ENCODE measurements around the gene PRR35. TPM values are rescaled to one million over a fixed set of nuclear protein-coding genes. Genes with fewer than 3 reads are reported as not detected.

The PRR35 gene
- total RNA-seq, 2 donors from 2014 or later, result 0.42 TPM; not detected in 1

DNA sequence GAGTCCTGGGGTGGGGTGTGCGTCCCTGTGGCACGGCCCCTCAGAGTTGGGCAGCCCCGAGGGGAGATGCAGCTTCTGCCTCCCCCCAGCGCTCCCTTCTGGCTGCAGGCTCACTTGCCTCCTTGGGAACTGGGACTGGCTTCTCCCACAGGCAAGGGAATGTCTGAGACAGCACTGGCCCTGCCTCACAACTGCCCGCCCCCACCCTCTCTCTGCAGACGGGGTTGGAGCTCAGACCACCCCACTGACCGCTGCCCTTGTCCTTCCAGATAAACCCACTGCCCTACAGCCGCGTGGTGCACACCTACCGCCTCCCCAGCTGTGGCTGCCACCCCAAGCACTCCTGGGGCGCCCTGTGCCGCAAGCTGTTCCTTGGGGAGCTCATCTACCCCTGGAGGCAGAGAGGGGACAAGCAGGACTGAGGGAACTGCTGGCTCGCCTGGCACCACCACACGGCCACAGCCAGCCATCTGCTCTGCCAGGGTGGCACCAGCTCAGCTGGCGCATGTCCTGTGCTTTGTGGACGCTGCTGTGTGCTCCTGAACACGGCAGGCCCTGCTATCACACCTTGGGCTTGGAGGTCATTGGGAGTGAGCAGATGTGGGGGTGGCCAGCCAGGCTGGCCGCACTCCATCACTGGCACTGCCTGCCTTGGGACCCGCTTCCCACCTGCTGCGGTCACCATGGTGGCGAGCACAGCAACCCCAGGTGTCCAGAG, 22.6 kb downstream of the PRR35 start:
- DNase-seq (ENCODE audit: low spot score), result no peak
- Histone ChIP-seq H3K36me3 (no peaks in the 10 kb centered on the region), H3K4me3 (no peak overlapping the region), H3K27me3 (replicated peaks; ENCODE audit: insufficient read depth) (no peaks in the 10 kb centered on the region), H3K9me3 (no peaks in the 10 kb centered on the region), H3K4me1 (ENCODE audit: control insufficient read depth in 1 of 2, low read depth in 2 of 2) (peaks cover 2 to 16% of the 10 kb centered on the region in 2 donors), H3K27ac (no peak overlapping the region)
- TF ChIP-seq, protein P1, sequence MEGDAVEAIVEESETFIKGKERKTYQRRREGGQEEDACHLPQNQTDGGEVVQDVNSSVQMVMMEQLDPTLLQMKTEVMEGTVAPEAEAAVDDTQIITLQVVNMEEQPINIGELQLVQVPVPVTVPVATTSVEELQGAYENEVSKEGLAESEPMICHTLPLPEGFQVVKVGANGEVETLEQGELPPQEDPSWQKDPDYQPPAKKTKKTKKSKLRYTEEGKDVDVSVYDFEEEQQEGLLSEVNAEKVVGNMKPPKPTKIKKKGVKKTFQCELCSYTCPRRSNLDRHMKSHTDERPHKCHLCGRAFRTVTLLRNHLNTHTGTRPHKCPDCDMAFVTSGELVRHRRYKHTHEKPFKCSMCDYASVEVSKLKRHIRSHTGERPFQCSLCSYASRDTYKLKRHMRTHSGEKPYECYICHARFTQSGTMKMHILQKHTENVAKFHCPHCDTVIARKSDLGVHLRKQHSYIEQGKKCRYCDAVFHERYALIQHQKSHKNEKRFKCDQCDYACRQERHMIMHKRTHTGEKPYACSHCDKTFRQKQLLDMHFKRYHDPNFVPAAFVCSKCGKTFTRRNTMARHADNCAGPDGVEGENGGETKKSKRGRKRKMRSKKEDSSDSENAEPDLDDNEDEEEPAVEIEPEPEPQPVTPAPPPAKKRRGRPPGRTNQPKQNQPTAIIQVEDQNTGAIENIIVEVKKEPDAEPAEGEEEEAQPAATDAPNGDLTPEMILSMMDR (IDR thresholded peaks at IDR 0.05), result no peak
- ATAC-seq (ENCODE audit: insufficient number of reproducible peaks, low FRiP score, low read depth), result no peak

DNA sequence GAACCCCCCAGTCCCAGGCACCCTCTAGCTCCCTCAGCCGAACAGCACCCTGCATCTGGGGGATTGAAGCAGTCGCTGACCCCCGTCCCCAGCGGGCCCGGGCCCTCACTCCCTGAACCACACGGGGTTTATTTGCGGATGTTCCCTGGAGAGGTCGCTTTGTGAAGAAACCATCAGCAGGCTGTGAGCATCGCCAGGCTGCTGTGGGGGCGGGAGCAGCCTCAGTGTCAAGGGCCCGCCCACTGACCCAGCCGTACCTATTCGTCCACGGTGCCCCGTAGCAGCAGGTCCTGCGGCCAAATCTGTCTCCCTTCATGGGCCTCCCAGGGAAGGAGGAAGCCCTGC, 23.2 kb downstream of the PRR35 start:
- Histone ChIP-seq H3K4me1 (ENCODE audit: control insufficient read depth in 1 of 2, low read depth in 2 of 2) (peaks cover 9 to 23% of the 10 kb centered on the region in 2 donors), H3K27me3 (replicated peaks; ENCODE audit: insufficient read depth) (no peaks in the 10 kb centered on the region), H3K36me3 (no peaks in the 10 kb centered on the region), H3K9me3 (no peaks in the 10 kb centered on the region), H3K27ac (no peak overlapping the region), H3K4me3 (no peak overlapping the region)
- ATAC-seq (ENCODE audit: insufficient number of reproducible peaks, low FRiP score, low read depth) (no peak), DNase-seq (ENCODE audit: low spot score) (no peak)
- TF ChIP-seq, protein P1 (IDR thresholded peaks at IDR 0.05), result no peak

DNA sequence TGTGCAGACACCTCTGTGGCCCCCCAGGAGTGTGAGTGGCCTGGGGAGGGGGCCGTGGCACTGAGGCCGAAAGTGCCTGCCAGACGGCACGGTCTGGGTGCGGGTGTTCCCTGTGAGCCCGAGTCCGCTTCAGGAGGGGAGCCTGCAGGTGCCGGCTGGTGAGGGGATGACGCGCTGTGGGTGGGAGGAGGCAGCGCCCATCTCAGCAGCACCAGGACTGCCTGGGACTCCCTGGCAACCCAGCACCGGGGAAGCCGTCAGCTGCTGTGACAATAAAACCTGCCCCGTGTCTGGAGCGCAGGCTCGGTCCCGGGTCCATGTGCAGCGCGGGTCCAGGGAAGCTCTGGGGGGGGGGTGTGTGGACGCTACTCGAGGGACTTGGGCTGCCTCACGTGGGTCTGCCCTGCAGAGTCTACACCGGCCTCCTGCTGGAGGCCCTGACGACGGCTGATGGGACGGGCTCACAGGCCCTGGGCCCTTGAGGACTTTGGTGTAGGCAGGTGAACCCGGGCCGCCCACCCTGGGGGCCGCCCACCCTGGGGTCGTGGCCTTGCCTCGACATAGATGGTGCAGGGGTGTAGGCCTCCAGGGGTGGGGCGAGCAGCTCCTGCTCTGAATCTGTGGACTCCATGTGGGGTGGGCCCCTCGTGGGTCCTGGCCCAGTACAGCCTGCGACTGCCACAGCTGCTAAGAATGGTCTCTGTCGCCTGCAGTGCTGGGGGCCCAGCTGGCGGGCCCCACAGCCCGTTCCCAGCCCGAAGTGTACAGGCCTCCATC, 23.8 kb downstream of the PRR35 start:
- TF ChIP-seq, protein P1 (IDR thresholded peaks at IDR 0.05), result no peak
- ATAC-seq (ENCODE audit: insufficient number of reproducible peaks, low FRiP score, low read depth) (no peak), DNase-seq (ENCODE audit: low spot score) (no peak)
- H3K4me3 ChIP-seq, result no peak overlapping the region
- H3K4me1 ChIP-seq (ENCODE audit: control insufficient read depth in 1 of 2, low read depth in 2 of 2), result peaks cover 9 to 24% of the 10 kb centered on the region in 2 donors
- H3K27ac ChIP-seq, result no peak overlapping the region
- no peaks in the 10 kb centered on the region for H3K36me3 ChIP-seq
- H3K27me3 ChIP-seq (replicated peaks; ENCODE audit: insufficient read depth), result no peaks in the 10 kb centered on the region
- H3K9me3 ChIP-seq, result no peaks in the 10 kb centered on the region

DNA sequence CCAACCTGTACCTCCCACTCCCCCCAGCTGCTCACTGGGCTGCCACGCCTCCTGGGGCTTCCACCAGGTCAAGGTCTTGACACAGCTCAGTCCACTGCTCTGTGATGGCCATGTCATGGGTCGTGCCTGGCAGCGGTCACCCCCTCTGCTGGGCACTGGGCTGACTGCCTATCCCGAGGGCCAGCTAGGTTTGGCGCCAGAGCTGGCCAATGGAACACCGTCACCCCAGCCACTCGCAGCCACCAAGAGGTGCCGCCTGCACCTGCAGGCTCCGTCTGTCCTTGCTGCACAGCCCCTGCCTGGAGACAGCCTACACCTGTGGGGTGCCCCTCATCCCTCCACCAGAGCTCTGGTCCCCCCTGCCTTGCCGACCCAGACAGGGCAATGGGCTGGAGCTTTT, 25.2 kb downstream of the PRR35 start:
- Histone ChIP-seq H3K4me1 (ENCODE audit: control insufficient read depth in 1 of 2, low read depth in 2 of 2) (peaks cover 9 to 24% of the 10 kb centered on the region in 2 donors), H3K4me3 (no peak overlapping the region), H3K36me3 (no peaks in the 10 kb centered on the region), H3K27me3 (replicated peaks; ENCODE audit: insufficient read depth) (no peaks in the 10 kb centered on the region), H3K27ac (no peak overlapping the region), H3K9me3 (no peaks in the 10 kb centered on the region)
- ATAC-seq (ENCODE audit: insufficient number of reproducible peaks, low FRiP score, low read depth) (no peak), DNase-seq (ENCODE audit: low spot score) (no peak)
- TF ChIP-seq, protein P1 (IDR thresholded peaks at IDR 0.05), result no peak

DNA sequence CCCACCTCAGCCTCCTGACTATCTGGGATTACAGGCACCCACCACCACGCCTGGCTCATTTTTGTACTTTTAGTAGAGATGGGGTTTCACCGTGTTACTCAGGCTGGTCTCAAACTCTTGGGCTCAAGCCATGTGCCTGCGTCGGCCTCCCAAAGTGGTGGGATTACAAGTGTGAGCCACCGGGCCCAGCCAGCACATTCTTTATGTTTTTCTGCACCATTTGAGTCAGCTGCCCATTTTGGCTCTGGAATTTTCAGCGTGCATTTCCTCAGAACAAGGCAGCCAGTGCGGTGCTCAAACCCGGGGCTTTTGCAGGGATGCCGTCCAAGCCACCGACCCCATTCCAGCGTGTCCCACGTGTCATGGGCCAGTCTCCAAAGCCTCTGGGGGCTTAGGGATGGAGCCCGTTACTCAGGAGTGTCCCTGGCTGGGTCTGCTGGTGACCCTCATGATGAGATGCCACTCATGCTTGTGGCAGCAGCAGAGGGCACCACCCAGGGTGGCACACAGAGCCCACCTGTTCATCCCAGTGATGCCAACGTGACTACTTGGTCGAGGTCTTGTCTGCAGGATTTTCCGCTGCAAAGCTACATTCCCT, 26.0 kb downstream of the PRR35 start:
- no peak for ATAC-seq (ENCODE audit: insufficient number of reproducible peaks, low FRiP score, low read depth)
- no peak overlapping the region for H3K4me3 ChIP-seq
- no peaks in the 10 kb centered on the region for H3K36me3 ChIP-seq
- H3K27me3 ChIP-seq (replicated peaks; ENCODE audit: insufficient read depth), result no peaks in the 10 kb centered on the region
- H3K4me1 ChIP-seq (ENCODE audit: control insufficient read depth in 1 of 2, low read depth in 2 of 2), result peaks cover 15 to 31% of the 10 kb centered on the region in 2 donors
- TF ChIP-seq, protein P1 (IDR thresholded peaks at IDR 0.05), result no peak
- no peaks in the 10 kb centered on the region for H3K9me3 ChIP-seq
- no peak for DNase-seq (ENCODE audit: low spot score)
- no peak overlapping the region for H3K27ac ChIP-seq

Data from thoracic aorta (tissue), 2 donors.